Activated naive CD4-positive, alpha-beta T cell treated with anti-CD3 and anti-CD28 coated beads for 36 hours (primary cell): ENCODE measurements around the gene RAMP3. TPM values are rescaled to one million over a fixed set of nuclear protein-coding genes. Genes with fewer than 3 reads are reported as not detected.

Experiments used
- CTCF ChIA-PET: fragments of 350-600 bp; sonication (Branson Sonifier 250); formaldehyde crosslinking; loops from one replicate; lab custom pipeline; 2021; ENCODE audit warnings: antibody characterized with exemption; lab: Charles Lee
- DNase-seq: peaks from one replicate; pipeline ENCODE4 v3.0.0-alpha.2; 2020
- H3K27ac Mint-ChIP-seq: one replicate; pipeline ENCODE4 v1.8.0; 2021; ENCODE audit warnings: mild to moderate bottlenecking, mixed read lengths
- H3K27me3 Mint-ChIP-seq: one replicate; pipeline ENCODE4 v1.8.0; 2021; ENCODE audit warnings: low read depth, mixed read lengths
- H3K36me3 Mint-ChIP-seq: one replicate; pipeline ENCODE4 v1.8.0; 2021; ENCODE audit warnings: low read depth, mixed read lengths
- H3K4me1 Mint-ChIP-seq: one replicate; pipeline ENCODE4 v1.8.0; 2021; ENCODE audit warnings: low read depth, mixed read lengths
- H3K4me3 Mint-ChIP-seq: one replicate; pipeline ENCODE4 v1.8.0; 2021; ENCODE audit warnings: mild to moderate bottlenecking, moderate library complexity, mixed read lengths
- H3K9me3 Mint-ChIP-seq: one replicate; pipeline ENCODE4 v1.8.0; 2021; ENCODE audit warnings: mixed read lengths
- intact Hi-C: fragments of 100-400 bp; cut with micrococcal nuclease; formaldehyde crosslinking; loops from one replicate; pipeline ENCODE4 v1.15.1; 2023
- total RNA-seq, 2 experiments: library from RNA; stranded (reverse); gene quantifications; one replicate each; pipeline ENCODE4 v1.2.3, GENCODE V29; 2021

Gene RAMP3
- total RNA-seq, 2 experiments from 2014 or later = not detected

GRCh38 chr7:45212606-45213005 is 55.0 kb downstream of the RAMP3 start:
- intact Hi-C loops = no loop called here
- Mint-ChIP-seq H3K9me3 (no peaks in the 10 kb centered on the region), H3K36me3 (no peaks in the 10 kb centered on the region), H3K27ac (no peak overlapping the region), H3K4me3 (no peak overlapping the region), H3K27me3 (peaks cover 11% of the 10 kb centered on the region), H3K4me1 (no peaks in the 10 kb centered on the region)
- no peak for DNase-seq
- CTCF ChIA-PET = interaction anchor here (1.0 kb wide), 1 partner anchor 46 kb away, joined by 3 read pairs; no protein-coding TSS in a partner anchor

DNA sequence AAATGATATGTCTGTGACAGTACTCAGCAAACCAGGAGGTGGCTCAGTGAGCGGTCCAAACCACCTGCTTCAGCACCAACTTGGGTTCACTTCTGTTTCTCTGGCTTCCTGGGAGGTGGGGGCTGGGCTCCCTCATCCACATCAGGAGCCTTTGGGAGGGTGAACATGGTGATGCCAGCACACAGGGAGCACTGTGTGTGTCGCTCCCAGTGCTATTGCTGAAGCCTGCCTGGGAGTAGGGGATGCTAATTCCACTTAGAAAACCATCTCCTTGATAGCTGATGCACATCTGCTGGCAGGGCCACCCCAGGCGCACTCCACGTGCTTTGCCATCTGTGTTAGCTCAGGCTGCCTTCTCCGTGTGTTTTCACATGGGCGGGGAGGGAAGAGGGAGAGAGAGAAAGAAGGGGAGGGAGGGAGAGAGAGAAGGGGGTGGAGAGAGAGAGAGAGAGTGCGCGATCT is 58.0 kb downstream of the RAMP3 start:
- H3K9me3 Mint-ChIP-seq = no peaks in the 10 kb centered on the region
- DNase-seq = no peak
- H3K4me1 Mint-ChIP-seq = no peaks in the 10 kb centered on the region
- H3K27me3 Mint-ChIP-seq = peaks cover 22% of the 10 kb centered on the region
- CTCF ChIA-PET = interaction anchor here (0.6 kb wide), 1 partner anchor 654 kb away, joined by 3 read pairs; no protein-coding TSS in a partner anchor
- intact Hi-C loops = no loop called here
- no peak overlapping the region for H3K27ac Mint-ChIP-seq
- H3K4me3 Mint-ChIP-seq = no peak overlapping the region
- H3K36me3 Mint-ChIP-seq = no peaks in the 10 kb centered on the region

DNA sequence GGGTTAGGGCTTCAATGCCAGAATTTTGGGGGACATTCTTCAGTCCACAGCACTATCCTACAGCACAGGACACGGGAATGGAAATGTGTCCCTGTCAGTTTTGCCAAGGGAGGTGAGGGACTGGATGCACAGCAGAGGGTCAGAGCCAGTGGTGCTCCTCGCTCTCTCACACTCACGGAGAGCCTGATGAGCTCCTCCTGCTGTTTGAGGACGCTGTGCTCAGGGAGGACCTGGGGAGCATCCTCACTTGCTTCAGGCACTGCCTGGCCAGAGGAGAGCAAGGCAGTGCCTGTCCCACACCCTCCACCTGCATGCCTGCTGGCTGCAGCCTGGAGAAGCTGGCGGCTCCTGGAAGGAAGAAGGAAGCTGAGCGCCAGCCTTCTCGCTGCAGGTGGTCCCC is 58.6 kb downstream of the RAMP3 start:
- Mint-ChIP-seq H3K27ac (no peak overlapping the region), H3K27me3 (peaks cover 22% of the 10 kb centered on the region), H3K4me1 (no peaks in the 10 kb centered on the region), H3K36me3 (no peaks in the 10 kb centered on the region), H3K9me3 (no peaks in the 10 kb centered on the region), H3K4me3 (no peak overlapping the region)
- CTCF ChIA-PET = interaction anchor here (0.6 kb wide), 1 partner anchor 654 kb away, joined by 3 read pairs; no protein-coding TSS in a partner anchor
- no peak for DNase-seq
- intact Hi-C loops = no loop called here

DNA sequence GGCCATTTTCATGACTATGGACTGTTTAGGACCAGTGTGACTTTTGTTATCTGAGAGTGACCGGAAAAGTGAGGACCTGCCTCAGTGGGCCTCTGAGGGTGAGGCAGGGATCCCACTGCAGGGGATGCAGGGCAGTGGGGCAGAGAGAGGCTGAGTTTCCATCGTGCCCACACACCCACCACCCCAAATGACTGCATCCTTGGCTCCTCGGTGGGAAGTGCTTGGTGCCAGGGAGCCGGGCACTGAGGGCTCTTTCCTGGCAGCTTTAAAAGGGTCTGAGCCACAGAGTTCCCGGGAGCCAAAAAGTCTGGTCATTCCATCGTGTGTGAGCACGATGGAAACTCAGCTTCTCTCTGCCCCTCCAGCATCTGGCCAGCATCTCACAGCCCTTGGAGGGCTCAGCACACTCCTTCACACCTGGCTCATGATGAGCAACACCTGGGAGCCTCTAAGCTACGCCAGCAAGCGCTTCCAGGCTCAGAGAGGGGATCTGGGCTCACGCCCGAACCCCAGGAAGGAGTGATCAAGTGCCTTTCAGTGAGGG is 59.1 kb downstream of the RAMP3 start:
- Mint-ChIP-seq H3K27ac (no peak overlapping the region), H3K27me3 (peaks cover 21% of the 10 kb centered on the region), H3K4me3 (no peak overlapping the region), H3K9me3 (no peaks in the 10 kb centered on the region), H3K4me1 (no peaks in the 10 kb centered on the region), H3K36me3 (no peaks in the 10 kb centered on the region)
- CTCF ChIA-PET = interaction anchor here (1.0 kb wide), 1 partner anchor 43 kb away, joined by 4 read pairs; no protein-coding TSS in a partner anchor
- no peak for DNase-seq
- intact Hi-C loops = no loop called here

DNA sequence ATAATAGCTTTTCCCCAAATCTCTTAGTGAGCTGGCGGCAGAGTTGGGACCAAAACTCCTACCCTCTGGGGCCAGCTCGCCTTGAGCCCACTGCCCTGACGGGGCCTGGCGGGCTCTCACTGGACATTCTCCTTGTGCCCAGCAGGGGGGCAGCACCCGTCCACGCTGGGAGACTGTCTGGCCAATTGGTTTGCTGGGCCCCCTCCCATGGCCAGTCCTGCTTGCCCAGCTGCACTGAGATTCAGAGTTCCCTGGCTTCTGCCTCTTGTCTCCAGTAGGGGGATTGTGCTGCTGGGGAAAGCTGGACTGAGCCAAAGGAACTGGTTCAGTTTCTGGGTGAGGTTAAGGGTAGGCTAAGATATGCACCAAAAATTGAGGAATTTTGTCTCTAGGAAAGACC is 59.8 kb downstream of the RAMP3 start:
- no peaks in the 10 kb centered on the region for H3K4me1 Mint-ChIP-seq
- no peak for DNase-seq
- H3K4me3 Mint-ChIP-seq = no peak overlapping the region
- H3K36me3 Mint-ChIP-seq = no peaks in the 10 kb centered on the region
- intact Hi-C loops = no loop called here
- H3K27me3 Mint-ChIP-seq = peaks cover 22% of the 10 kb centered on the region
- CTCF ChIA-PET = interaction anchor here (1.0 kb wide), 1 partner anchor 42 kb away, joined by 4 read pairs; no protein-coding TSS in a partner anchor
- H3K9me3 Mint-ChIP-seq = no peaks in the 10 kb centered on the region
- H3K27ac Mint-ChIP-seq = no peak overlapping the region

DNA sequence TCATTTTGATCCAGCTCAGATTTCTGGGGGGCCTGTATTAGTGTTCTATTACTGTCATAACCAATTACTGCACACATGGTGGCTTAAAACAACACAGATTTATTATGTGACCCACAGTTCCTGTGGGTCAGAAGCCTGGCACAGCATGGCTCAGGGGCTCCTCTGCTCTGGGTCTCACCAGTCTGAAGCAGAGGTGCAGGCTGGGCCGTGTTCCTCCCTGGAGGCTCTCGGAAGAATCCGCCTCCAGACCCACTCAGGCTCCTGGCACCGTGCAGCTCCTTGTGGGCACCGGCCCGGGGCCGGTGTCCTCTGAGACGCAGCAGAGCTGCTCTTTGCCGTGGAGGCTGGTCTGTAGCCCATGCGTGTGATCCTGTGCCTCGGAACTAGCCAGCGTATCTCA is 61.5 kb downstream of the RAMP3 start:
- Mint-ChIP-seq H3K4me1 (no peaks in the 10 kb centered on the region), H3K27ac (no peak overlapping the region), H3K4me3 (no peak overlapping the region), H3K9me3 (no peaks in the 10 kb centered on the region), H3K27me3 (peaks cover 20% of the 10 kb centered on the region), H3K36me3 (no peaks in the 10 kb centered on the region)
- intact Hi-C loops = no loop called here
- CTCF ChIA-PET = interaction anchor here (0.6 kb wide), 1 partner anchor 10 kb away, joined by 3 read pairs; no protein-coding TSS in a partner anchor
- no peak for DNase-seq

- CTCF ChIA-PET = no interaction called here
These were observed 62.3 kb downstream of the RAMP3 start for GRCh38 chr7:45219801-45220435.

DNA sequence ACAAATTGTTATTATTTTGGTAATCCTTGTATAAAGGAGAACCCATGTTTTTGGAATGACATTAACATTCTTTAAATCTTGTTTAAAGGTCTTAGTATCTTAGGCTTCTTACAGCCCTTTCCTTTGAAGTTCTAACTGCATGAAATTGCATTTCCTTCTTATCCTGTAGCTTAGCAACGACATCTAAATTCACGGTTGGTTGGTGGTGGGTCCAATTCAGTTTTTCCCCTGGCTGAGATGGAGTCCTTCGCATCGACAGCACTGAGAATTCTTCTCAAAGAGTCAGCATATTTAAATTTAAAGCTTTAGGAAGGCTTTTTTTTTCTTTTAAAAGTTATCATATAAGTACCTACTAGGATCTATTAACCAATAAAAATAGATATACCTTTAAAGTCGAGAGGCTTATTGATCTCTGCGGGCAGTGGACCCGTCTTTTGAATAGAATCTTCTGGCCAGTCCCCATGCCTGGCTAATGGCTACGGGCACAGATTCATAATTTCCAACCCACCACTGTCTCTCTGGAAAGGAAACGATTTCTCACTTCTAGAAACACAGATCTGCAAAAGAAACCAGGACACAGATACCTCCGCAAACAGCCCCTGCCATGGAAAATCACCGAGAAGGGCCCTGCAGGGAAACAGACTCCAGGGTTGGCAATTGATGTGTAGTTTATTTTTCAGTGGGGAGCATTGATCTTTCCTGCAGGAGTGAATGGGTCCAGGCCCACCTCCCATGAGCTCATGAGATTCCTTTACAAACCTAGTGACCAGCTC is 63.4 kb downstream of the RAMP3 start:
- CTCF ChIA-PET = interaction anchor here (0.6 to 0.7 kb wide), 2 partner anchors 15 to 29 kb away, joined by 3 to 4 read pairs; no protein-coding TSS in a partner anchor
- no peak for DNase-seq
- Mint-ChIP-seq H3K4me3 (no peak overlapping the region), H3K4me1 (no peaks in the 10 kb centered on the region), H3K9me3 (no peaks in the 10 kb centered on the region), H3K27ac (no peak overlapping the region), H3K27me3 (peaks cover 18% of the 10 kb centered on the region), H3K36me3 (no peaks in the 10 kb centered on the region)
- intact Hi-C loops = no loop called here

More at GRCh38 chr7:45219801-45220435, 62.3 kb downstream of the RAMP3 start:
- Mint-ChIP-seq H3K27ac (no peak overlapping the region), H3K27me3 (peaks cover 20% of the 10 kb centered on the region), H3K36me3 (no peaks in the 10 kb centered on the region), H3K4me1 (no peaks in the 10 kb centered on the region), H3K9me3 (no peaks in the 10 kb centered on the region), H3K4me3 (no peak overlapping the region)
- intact Hi-C loops = no loop called here
- DNase-seq = no peak

GRCh38 chr7:45221896-45222604 is 64.5 kb downstream of the RAMP3 start:
- Mint-ChIP-seq H3K4me1 (no peaks in the 10 kb centered on the region), H3K9me3 (no peaks in the 10 kb centered on the region), H3K4me3 (no peak overlapping the region), H3K27ac (no peak overlapping the region), H3K36me3 (no peaks in the 10 kb centered on the region), H3K27me3 (peaks cover 18% of the 10 kb centered on the region)
- CTCF ChIA-PET = interaction anchor here (0.9 kb wide), 1 partner anchor 37 kb away, joined by 3 read pairs; no protein-coding TSS in a partner anchor
- DNase-seq = no peak
- intact Hi-C loops = no loop called here

DNA sequence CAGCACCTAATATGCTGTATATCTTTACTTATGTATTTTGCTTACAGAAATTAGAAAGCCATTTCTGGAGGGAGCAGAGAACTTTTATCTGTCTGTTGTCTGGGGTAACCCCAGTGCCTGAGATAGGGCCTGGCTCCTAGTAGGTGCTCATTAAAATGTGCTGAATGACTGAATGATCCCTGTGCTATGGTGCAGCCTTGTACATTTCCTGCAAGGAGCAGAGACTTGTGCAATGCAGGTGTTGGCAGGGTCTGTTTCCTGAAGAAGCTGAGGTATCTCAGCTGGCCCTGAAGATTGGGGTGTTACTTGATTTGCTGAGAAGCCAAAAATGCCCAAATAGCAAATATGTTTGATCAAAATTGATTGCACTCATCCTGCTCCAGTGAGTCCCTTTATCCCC is 65.5 kb downstream of the RAMP3 start:
- Mint-ChIP-seq H3K4me1 (no peaks in the 10 kb centered on the region), H3K36me3 (no peaks in the 10 kb centered on the region), H3K9me3 (no peaks in the 10 kb centered on the region), H3K27ac (no peak overlapping the region), H3K27me3 (peaks cover 14% of the 10 kb centered on the region), H3K4me3 (no peak overlapping the region)
- CTCF ChIA-PET = interaction anchor here (0.9 to 1.0 kb wide), 2 partner anchors 36 to 37 kb away, joined by 3 read pairs; no protein-coding TSS in a partner anchor
- intact Hi-C loops = no loop called here
- DNase-seq = no peak

- CTCF ChIA-PET = interaction anchor here (1.0 kb wide), 1 partner anchor 37 kb away, joined by 3 read pairs; no protein-coding TSS in a partner anchor
These were observed 66.4 kb downstream of the RAMP3 start for GRCh38 chr7:45223728-45224630.

More at GRCh38 chr7:45223728-45224630, 66.4 kb downstream of the RAMP3 start:
- Mint-ChIP-seq H3K27me3 (peaks cover 14% of the 10 kb centered on the region), H3K4me3 (no peak overlapping the region), H3K4me1 (no peaks in the 10 kb centered on the region), H3K9me3 (no peaks in the 10 kb centered on the region), H3K36me3 (no peaks in the 10 kb centered on the region), H3K27ac (no peak overlapping the region)
- intact Hi-C loops = no loop called here
- no peak for DNase-seq
